Loucy (cell line): ENCODE measurements around the gene SCAMP2.

ENCODE experiments used
- EZH2phosphoT487 ChIP-seq: fragments of 200-600 bp; IDR thresholded peaks from 2 replicates; pipeline ENCODE4 v1.6.1; 2018; ENCODE audit warnings: antibody characterized with exemption, mild to moderate bottlenecking, moderate library complexity, borderline replicate concordance
- TF ChIP-seq, protein P1 (sequence below): fragments of 200-600 bp; sonication (generic); conservative IDR thresholded peaks from 2 replicates; pipeline ENCODE4 v1.5.1; 2014; ENCODE audit warnings: mild to moderate bottlenecking, antibody characterized with exemption, low read length

- TF ChIP-seq, protein P1, sequence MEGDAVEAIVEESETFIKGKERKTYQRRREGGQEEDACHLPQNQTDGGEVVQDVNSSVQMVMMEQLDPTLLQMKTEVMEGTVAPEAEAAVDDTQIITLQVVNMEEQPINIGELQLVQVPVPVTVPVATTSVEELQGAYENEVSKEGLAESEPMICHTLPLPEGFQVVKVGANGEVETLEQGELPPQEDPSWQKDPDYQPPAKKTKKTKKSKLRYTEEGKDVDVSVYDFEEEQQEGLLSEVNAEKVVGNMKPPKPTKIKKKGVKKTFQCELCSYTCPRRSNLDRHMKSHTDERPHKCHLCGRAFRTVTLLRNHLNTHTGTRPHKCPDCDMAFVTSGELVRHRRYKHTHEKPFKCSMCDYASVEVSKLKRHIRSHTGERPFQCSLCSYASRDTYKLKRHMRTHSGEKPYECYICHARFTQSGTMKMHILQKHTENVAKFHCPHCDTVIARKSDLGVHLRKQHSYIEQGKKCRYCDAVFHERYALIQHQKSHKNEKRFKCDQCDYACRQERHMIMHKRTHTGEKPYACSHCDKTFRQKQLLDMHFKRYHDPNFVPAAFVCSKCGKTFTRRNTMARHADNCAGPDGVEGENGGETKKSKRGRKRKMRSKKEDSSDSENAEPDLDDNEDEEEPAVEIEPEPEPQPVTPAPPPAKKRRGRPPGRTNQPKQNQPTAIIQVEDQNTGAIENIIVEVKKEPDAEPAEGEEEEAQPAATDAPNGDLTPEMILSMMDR, result no peak; the same call in 1 of the 2 replicates
- no peak for TF ChIP-seq EZH2phosphoT487
These were observed 73.8 kb downstream of the SCAMP2 start for GRCh38 chr15:74799255-74799855.
